Ectodermal cell (in vitro differentiated cells): ENCODE measurements around the gene PRR5.
A peak's percentile ranks its signal among the peaks of the same experiment; 100 is the strongest.

Source experiments
- H3K27ac ChIP-seq: 2 replicates; pipeline ENCODE4 v1.7.0; 2013; ENCODE audit warnings: mild to moderate bottlenecking, low read depth, low read length; ENCODE audit not compliant: insufficient read depth, poor library complexity, severe bottlenecking
- H3K27me3 ChIP-seq: 2 replicates; pipeline ENCODE4 v1.7.0; 2013; ENCODE audit warnings: mild to moderate bottlenecking, low read length; ENCODE audit not compliant: insufficient read depth, control insufficient read depth, poor library complexity, severe bottlenecking
- H3K36me3 ChIP-seq: one replicate; pipeline ENCODE4 v1.7.0; 2013; ENCODE audit warnings: low read length; ENCODE audit not compliant: control insufficient read depth, insufficient read depth
- H3K4me1 ChIP-seq: one replicate; pipeline ENCODE4 v1.7.0; 2013; ENCODE audit warnings: low read length; ENCODE audit not compliant: control insufficient read depth, insufficient read depth
- H3K4me3 ChIP-seq: 2 replicates; pipeline ENCODE4 v1.7.0; 2013; ENCODE audit warnings: low read depth, low read length, control low read depth; ENCODE audit not compliant: insufficient read depth
- H3K9me3 ChIP-seq: 2 replicates; pipeline ENCODE4 v1.7.0; 2013; ENCODE audit warnings: mild to moderate bottlenecking, low read length, moderate library complexity; ENCODE audit not compliant: control insufficient read depth
- WGBS, 2 experiments: methylation state at CpG; one replicate each; pipeline ENCODE4 v1.1.7; 2013; ENCODE audit warnings: missing lambda C conversion rate in 2 of 2; 5-methylcytosine and 5-hydroxymethylcytosine counted together

PRR5 gene

DNA sequence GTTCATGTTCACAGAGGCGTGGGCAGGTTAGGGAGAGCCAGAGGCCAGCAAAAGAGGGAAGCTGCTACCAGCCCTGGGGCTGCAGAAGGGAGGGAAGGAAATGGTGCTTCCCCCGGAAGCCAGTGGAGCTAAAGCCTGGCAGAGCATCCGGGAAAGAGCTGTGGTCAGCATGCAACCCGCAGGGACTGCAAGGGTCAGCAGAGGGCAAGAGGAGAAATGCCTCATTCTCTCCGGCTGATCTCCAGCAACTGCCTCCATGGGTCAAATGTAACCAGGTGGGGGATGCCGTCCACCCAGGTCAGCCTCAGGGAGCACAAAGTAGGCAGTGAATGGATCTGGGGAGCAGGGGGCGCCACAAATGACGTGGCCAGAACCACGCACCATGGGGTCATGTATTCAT lies 36.9 kb upstream of the PRR5 start:
- Histone ChIP-seq H3K4me1 (peaks cover 25% of the 10 kb centered on the region), H3K36me3 (no peaks in the 10 kb centered on the region), H3K4me3 (no peak overlapping the region), H3K27ac (no peak overlapping the region), H3K9me3 (no peaks in the 10 kb centered on the region), H3K27me3 (peaks cover 8% of the 10 kb centered on the region)
- 80 to 82% methylated on average over 9 of the region's 9 CpGs for WGBS, 2 experiments

DNA sequence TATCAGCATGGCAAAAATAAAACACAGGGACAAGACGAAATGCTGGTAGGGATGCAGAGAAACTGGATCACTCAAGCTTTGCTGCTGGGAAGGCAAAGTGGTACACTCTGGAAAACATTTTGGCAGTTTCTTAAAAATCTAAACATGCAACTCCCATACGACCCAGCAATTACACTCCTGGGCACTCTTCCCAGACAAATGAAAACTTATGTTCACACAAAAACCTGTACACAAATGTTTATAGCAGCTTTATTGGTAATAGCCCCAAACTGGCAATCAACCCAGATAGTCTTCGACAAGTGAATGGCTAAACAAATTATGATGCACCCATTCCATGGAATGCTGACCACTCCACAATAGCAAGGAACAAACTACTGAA lies 35.8 kb upstream of the PRR5 start:
- Histone ChIP-seq H3K36me3 (no peaks in the 10 kb centered on the region), H3K4me1 (peaks cover 15% of the 10 kb centered on the region), H3K9me3 (no peaks in the 10 kb centered on the region), H3K27me3 (peaks cover 8% of the 10 kb centered on the region), H3K4me3 (no peak overlapping the region), H3K27ac (no peak overlapping the region)
- 77 to 91% methylated on average over 3 of the region's 3 CpGs for WGBS, 2 experiments

DNA sequence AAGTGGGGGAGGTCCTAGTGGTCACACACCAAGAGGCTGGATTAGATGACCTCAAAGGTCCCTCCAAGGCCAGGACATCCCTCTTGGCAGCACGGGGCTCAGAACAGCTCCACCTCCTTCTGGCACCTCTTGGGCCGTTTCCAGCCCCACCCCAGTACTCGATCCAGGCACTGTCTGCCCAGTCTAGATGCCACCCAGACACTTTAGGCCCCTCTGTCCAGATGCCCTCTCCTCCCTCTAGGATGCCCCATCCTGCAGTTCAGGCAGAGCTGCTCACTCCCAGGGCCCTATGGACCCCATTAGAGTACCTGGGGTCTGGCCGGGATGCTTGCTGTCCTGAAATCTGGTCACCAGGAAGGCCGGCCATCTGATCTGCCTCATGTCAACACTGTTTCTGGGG lies 34.7 kb upstream of the PRR5 start:
- Histone ChIP-seq H3K4me3 (no peak overlapping the region), H3K36me3 (no peaks in the 10 kb centered on the region), H3K27ac (no peak overlapping the region), H3K4me1 (peaks cover 7% of the 10 kb centered on the region), H3K9me3 (no peaks in the 10 kb centered on the region), H3K27me3 (peaks cover 8% of the 10 kb centered on the region)
- WGBS, 2 experiments = 85 to 86% methylated on average over 5 of the region's 5 CpGs

DNA sequence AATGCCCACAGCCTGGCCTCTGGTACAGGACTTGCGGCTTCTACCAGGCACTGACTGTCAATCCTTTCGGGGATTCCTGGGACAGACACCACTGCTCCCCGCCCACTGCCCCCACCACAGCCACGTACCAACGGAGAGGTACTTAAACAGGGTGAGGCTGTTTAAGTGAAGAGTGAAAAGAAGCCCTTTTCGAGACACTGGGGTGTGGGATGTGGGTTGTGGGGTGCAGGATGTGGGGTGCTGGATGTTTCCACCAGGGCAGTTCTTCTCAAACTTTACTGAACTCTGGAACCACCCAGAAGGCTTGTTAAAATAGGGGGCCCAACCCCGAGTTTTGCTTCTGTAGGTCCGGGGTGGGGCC lies 34.2 kb upstream of the PRR5 start:
- H3K4me3 ChIP-seq = peak overlapping the region; percentile 54
- no peaks in the 10 kb centered on the region for H3K36me3 ChIP-seq
- WGBS, 2 experiments = 39 to 40% methylated on average over 8 of the region's 8 CpGs
- peaks cover 7% of the 10 kb centered on the region for H3K4me1 ChIP-seq
- no peaks in the 10 kb centered on the region for H3K9me3 ChIP-seq
- no peak overlapping the region for H3K27ac ChIP-seq
- peaks cover 8% of the 10 kb centered on the region for H3K27me3 ChIP-seq

DNA sequence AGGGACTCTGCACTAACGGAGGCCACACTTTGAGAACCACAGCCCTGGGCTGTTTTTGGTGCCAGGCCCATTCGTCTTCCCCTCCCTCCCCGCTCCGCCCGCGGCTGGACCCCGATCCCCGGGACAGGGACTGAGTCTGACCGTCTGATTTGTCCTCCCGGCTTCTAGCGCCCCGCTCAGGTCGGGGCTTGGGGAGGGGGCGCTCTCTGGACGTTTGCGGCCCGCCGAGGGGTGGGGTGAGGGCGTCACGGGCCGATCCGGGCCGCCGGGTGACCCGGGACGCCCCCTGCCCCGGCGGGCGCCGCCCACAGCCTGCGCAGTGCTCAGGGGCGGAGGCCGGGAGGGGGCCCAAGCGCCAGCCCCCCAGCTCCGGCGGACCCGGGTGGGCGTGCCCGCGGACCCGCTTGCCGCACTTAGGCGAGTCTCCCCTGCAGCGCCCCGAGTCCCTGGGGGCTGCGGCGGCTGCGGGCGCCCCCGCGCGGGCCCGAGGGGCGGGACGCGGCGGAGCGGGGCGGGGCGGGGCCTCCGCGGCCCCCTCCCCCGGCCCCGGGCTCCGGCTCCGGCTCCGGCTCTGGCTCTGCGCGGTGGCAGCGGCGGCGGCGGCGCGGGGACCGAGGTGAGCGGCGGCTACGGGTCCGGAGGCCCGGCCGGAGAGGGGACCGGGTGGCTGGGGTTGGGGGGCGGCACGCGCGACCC lies 33.7 kb upstream of the PRR5 start:
- Histone ChIP-seq H3K36me3 (no peaks in the 10 kb centered on the region), H3K4me1 (peaks cover 7% of the 10 kb centered on the region), H3K4me3 (peak overlapping the region; percentile 54), H3K27ac (no peak overlapping the region), H3K27me3 (peaks cover 8% of the 10 kb centered on the region), H3K9me3 (no peaks in the 10 kb centered on the region)
- 1% methylated on average over 87 of the region's 87 CpGs for WGBS, 2 experiments

DNA sequence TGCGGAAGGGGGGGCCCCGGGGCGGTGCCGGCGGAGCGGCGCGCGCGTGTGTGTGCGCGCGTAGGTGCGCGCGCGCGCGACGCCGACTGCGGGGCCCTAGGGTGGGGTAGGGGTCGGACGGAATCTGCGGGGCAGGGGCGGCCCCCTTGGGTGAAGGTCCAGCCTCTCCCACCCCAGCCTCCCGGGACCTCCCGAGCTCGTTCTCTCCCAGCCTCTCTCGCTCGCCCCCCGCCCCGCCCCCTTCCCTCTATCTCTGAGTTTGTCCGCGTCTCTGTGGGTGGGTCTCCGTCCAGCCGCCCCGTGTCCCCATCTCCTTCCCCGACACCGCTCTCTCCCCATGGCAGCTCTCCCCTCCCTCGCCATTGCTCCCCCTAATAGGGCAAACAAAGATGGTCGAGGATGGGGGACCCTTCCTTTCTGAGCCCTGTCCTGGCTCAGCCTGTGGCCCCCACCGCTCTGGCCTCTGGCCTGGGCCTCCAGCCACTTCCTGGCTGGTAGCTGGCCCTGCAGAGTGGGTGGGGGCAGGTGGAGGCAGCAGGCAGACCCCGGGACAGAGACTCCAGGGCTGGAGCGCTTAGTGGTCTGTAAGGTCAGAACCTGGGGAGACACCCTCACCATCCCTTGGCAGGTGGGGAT lies 33.0 kb upstream of the PRR5 start:
- 4 to 5% methylated on average over 45 of the region's 45 CpGs for WGBS, 2 experiments
- Histone ChIP-seq H3K27me3 (peaks cover 8% of the 10 kb centered on the region), H3K4me1 (peaks cover 7% of the 10 kb centered on the region), H3K4me3 (peak overlapping the region; percentile 54), H3K9me3 (no peaks in the 10 kb centered on the region), H3K36me3 (no peaks in the 10 kb centered on the region), H3K27ac (no peak overlapping the region)

DNA sequence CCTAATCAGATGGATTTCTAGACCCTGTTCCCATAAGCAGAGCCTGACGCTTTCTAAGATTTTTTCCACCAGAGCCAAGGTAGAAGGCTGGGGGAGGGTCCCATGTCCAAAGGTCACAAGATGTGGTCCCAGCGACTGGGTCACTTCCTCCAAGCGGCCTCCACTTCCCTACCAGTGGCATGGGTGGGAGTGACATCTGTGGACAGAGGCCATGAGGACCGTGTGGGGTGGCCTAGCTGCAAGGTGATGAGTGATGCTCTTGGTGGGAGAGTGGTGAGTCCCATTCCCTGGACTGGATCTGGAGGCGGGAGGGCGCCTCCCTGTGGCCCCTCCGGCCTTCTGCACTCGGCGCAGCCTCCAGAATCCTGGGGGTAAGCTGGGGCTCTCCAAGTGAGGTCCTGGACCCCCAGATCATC lies 32.4 kb upstream of the PRR5 start:
- Histone ChIP-seq H3K4me1 (peaks cover 7% of the 10 kb centered on the region), H3K27me3 (peaks cover 8% of the 10 kb centered on the region), H3K36me3 (no peaks in the 10 kb centered on the region), H3K27ac (no peak overlapping the region), H3K4me3 (peak overlapping the region; percentile 54), H3K9me3 (no peaks in the 10 kb centered on the region)
- 54 to 55% methylated on average over 9 of the region's 9 CpGs for WGBS, 2 experiments

DNA sequence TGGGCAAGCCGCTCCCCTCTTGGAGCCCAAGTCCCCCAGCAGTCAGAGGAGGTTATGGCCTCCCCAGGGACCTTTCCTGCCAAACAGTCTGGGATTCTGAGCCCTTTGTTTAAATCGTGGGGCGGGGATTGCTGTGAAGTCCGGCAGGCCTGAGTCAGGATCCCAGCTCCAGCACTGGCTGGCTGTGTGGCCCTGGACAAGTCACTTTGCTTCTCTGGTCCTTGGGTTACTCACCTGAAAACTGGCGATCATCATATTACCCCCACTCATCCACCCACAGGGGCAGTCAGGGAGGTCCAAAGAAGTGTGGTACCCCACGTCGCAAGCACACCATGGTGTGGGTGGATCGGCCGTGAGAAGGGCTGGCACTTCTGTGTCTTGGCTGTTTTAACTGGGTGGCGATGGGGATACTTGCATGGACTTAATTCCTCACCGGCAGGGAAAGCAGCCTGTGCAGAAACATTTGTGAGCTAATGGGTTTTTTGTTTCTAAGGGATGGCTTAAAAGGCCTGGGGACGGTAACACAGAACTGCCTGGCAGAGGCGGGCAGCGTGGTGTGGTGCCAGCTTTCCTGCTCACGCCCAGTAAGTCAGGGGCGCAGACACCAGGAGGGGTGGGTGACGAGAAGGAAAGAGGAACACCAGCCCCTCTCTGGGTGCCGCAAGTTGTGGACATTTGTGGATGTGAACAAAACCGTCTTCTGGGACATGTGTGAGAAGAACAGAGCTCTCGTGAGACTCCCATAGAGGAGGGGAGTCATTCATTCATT lies 31.6 kb upstream of the PRR5 start:
- no peaks in the 10 kb centered on the region for H3K36me3 ChIP-seq
- no peak overlapping the region for H3K4me3 ChIP-seq
- 83 to 84% methylated on average over 18 to 20 of the region's 20 CpGs for WGBS, 2 experiments
- H3K27ac ChIP-seq = no peak overlapping the region
- no peaks in the 10 kb centered on the region for H3K9me3 ChIP-seq
- H3K4me1 ChIP-seq = peaks cover 7% of the 10 kb centered on the region
- peaks cover 8% of the 10 kb centered on the region for H3K27me3 ChIP-seq

DNA sequence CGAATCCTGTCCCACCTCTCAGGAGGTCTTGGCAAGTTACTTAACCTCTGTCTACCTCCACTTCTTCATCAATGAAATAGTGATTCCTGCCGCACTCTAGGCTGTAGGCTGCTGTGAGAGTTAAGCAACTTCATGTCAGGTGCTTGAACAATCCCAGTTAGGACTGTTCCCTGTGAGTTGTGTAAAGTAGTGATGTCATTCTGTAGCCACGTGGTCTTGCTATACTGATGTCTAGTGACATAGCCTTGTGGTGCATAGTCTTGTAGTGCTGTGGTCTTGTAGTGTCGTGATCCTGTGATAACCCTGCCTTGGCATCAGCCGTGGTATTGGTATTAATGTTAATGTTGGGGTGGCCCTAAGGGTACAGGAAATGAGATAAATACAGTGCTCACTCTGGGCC lies 30.3 kb upstream of the PRR5 start:
- WGBS, 2 experiments = 86 to 88% methylated on average over 5 of the region's 5 CpGs
- Histone ChIP-seq H3K36me3 (no peaks in the 10 kb centered on the region), H3K27ac (no peak overlapping the region), H3K9me3 (no peaks in the 10 kb centered on the region), H3K4me3 (no peak overlapping the region), H3K4me1 (peaks cover 7% of the 10 kb centered on the region), H3K27me3 (peaks cover 8% of the 10 kb centered on the region)

DNA sequence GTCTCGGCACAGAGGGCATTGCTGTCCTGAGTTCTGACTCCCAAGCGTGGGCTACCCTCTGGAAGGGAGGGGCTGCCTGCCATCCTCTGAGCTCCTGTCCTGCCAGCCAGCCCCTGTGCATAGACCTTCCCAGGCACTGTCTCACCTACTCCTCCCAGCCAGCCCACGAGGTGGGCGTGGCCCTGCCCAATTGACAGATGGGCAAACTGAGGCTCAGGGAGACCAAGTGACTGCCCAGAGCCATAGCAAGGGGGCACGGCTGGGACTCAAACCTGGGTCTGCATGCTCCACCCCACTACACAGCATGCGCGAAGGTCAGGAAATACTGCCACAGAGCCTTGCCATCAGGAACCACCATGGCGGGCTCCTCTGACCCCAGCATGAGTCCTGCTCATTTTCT lies 29.4 kb upstream of the PRR5 start:
- 92 to 94% methylated on average over 8 of the region's 8 CpGs for WGBS, 2 experiments

More for the DNA sequence above, 29.4 kb upstream of the PRR5 start:
- peaks cover 14% of the 10 kb centered on the region for H3K4me1 ChIP-seq
- H3K36me3 ChIP-seq = no peaks in the 10 kb centered on the region
- no peak overlapping the region for H3K4me3 ChIP-seq
- no peaks in the 10 kb centered on the region for H3K9me3 ChIP-seq
- H3K27me3 ChIP-seq = peaks cover 8% of the 10 kb centered on the region
- no peak overlapping the region for H3K27ac ChIP-seq
